ENCODE measurements around the gene CAPN12. TPM values are rescaled to one million over a fixed set of nuclear protein-coding genes. Genes with fewer than 3 reads are reported as not detected.

The CAPN12 gene
- total RNA-seq, 1 experiment from 2014 or later = 0.69 TPM

- Histone ChIP-seq H3K4me1 (ENCODE audit: insufficient read depth, low read length, poor library complexity, severe bottlenecking) (peaks cover 8% of the 10 kb centered on the region), H3K27ac (ENCODE audit: low read depth, low read length, poor library complexity, severe bottlenecking) (no peak overlapping the region), H3K27me3 (replicated peaks; ENCODE audit: insufficient read depth, low read depth, low read length, poor library complexity) (no peaks in the 10 kb centered on the region), H3K9me3 (ENCODE audit: low read depth, low read length, poor library complexity, severe bottlenecking) (no peaks in the 10 kb centered on the region), H3K36me3 (ENCODE audit: insufficient read depth, low read length, poor library complexity, severe bottlenecking) (peaks cover 2% of the 10 kb centered on the region), H3K4me3 (ENCODE audit: low read depth, low read length, poor library complexity, severe bottlenecking) (peak overlapping the region; percentile 42)
- ChIA-PET POLR2A (ENCODE audit: low non-redundant PET) (no interaction called here), CTCF (no interaction called here)
- intact Hi-C loops (cut with micrococcal nuclease; ENCODE audit: unreplicated experiment) = no loop called here
- no peak for DNase-seq (ENCODE audit: low spot score)
- TF ChIP-seq EZH2 (IDR thresholded peaks at IDR 0.05; ENCODE audit: borderline replicate concordance, low read depth, low read length, poor library complexity, severe bottlenecking) = no peak
- no peak for TF ChIP-seq CTCF (conservative IDR thresholded peaks at IDR 0.05; ENCODE audit: low read depth, low read length)
- no TSS peak for BruUV-seq (replicated peaks)
Observed at GRCh38 chr19:38736036-38736412, 8.2 kb downstream of the CAPN12 start.

- peaks cover 8% of the 10 kb centered on the region for H3K4me1 ChIP-seq (ENCODE audit: insufficient read depth, low read length, poor library complexity, severe bottlenecking)
- CTCF ChIA-PET = no interaction called here
- no TSS peak for BruUV-seq (replicated peaks)
- H3K9me3 ChIP-seq (ENCODE audit: low read depth, low read length, poor library complexity, severe bottlenecking) = no peaks in the 10 kb centered on the region
- H3K27ac ChIP-seq (ENCODE audit: low read depth, low read length, poor library complexity, severe bottlenecking) = no peak overlapping the region
- no peak overlapping the region for H3K4me3 ChIP-seq (ENCODE audit: low read depth, low read length, poor library complexity, severe bottlenecking)
- intact Hi-C loops (cut with micrococcal nuclease; ENCODE audit: unreplicated experiment) = no loop called here
- POLR2A ChIA-PET (ENCODE audit: low non-redundant PET) = no interaction called here
- H3K27me3 ChIP-seq (replicated peaks; ENCODE audit: insufficient read depth, low read depth, low read length, poor library complexity) = no peaks in the 10 kb centered on the region
- TF ChIP-seq CTCF (conservative IDR thresholded peaks at IDR 0.05; ENCODE audit: low read depth, low read length) = no peak
- no peak for TF ChIP-seq EZH2 (IDR thresholded peaks at IDR 0.05; ENCODE audit: borderline replicate concordance, low read depth, low read length, poor library complexity, severe bottlenecking)
- no peak for DNase-seq (ENCODE audit: low spot score)
- peaks cover 10% of the 10 kb centered on the region for H3K36me3 ChIP-seq (ENCODE audit: insufficient read depth, low read length, poor library complexity, severe bottlenecking)
Observed at GRCh38 chr19:38735257-38735686, 9.0 kb downstream of the CAPN12 start.

GRCh38 chr19:38734426-38735256 is 9.6 kb downstream of the CAPN12 start:
- BruUV-seq (replicated peaks) = no TSS peak
- Histone ChIP-seq H3K27me3 (replicated peaks; ENCODE audit: insufficient read depth, low read depth, low read length, poor library complexity) (no peaks in the 10 kb centered on the region), H3K9me3 (ENCODE audit: low read depth, low read length, poor library complexity, severe bottlenecking) (no peaks in the 10 kb centered on the region), H3K4me1 (ENCODE audit: insufficient read depth, low read length, poor library complexity, severe bottlenecking) (peaks cover 8% of the 10 kb centered on the region), H3K36me3 (ENCODE audit: insufficient read depth, low read length, poor library complexity, severe bottlenecking) (peaks cover 15% of the 10 kb centered on the region), H3K27ac (ENCODE audit: low read depth, low read length, poor library complexity, severe bottlenecking) (no peak overlapping the region), H3K4me3 (ENCODE audit: low read depth, low read length, poor library complexity, severe bottlenecking) (no peak overlapping the region)
- TF ChIP-seq EZH2 (IDR thresholded peaks at IDR 0.05; ENCODE audit: borderline replicate concordance, low read depth, low read length, poor library complexity, severe bottlenecking) (no peak), CTCF (conservative IDR thresholded peaks at IDR 0.05; ENCODE audit: low read depth, low read length) (no peak)
- intact Hi-C loops (cut with micrococcal nuclease; ENCODE audit: unreplicated experiment) = loop anchor here (5.0 kb wide), 1 partner anchor 198 kb away; the partner anchor contains the start of genes MRPS12 and SARS2
- CTCF ChIA-PET = no interaction called here
- DNase-seq (ENCODE audit: low spot score) = no peak
- POLR2A ChIA-PET (ENCODE audit: low non-redundant PET) = interaction anchor here (0.7 kb wide), 1 partner anchor 10 kb away, joined by 4 read pairs; no protein-coding TSS in a partner anchor
